ENCODE data around the gene KLHL3.

DNA sequence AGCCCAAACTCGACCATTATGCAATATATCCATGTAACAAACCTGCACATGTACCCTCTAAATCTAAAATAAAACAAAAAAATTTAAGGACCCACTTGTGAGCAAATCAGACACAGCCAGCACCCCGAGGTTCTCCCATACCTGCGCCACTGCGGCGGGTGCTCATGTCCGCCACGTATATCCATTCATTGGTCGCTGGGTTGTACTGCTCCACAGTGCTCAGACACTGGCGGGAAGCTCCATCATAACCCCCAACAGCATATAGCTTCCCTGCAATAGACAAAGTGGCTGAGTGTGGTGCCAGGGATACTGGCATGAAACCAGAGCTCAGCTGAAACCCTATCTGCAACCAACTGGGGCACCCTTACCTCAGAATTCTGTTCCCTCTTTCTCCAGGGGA lies 102.0 kb downstream of the KLHL3 start:
- TF ChIP-seq, protein P1, sequence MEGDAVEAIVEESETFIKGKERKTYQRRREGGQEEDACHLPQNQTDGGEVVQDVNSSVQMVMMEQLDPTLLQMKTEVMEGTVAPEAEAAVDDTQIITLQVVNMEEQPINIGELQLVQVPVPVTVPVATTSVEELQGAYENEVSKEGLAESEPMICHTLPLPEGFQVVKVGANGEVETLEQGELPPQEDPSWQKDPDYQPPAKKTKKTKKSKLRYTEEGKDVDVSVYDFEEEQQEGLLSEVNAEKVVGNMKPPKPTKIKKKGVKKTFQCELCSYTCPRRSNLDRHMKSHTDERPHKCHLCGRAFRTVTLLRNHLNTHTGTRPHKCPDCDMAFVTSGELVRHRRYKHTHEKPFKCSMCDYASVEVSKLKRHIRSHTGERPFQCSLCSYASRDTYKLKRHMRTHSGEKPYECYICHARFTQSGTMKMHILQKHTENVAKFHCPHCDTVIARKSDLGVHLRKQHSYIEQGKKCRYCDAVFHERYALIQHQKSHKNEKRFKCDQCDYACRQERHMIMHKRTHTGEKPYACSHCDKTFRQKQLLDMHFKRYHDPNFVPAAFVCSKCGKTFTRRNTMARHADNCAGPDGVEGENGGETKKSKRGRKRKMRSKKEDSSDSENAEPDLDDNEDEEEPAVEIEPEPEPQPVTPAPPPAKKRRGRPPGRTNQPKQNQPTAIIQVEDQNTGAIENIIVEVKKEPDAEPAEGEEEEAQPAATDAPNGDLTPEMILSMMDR (conservative IDR thresholded peaks at IDR 0.05; ENCODE audit: low read depth in 2 of 2), result no peak
- TF ChIP-seq EZH2phosphoT487 (IDR thresholded peaks at IDR 0.05; ENCODE audit: unreplicated experiment), result no peak
- no peak for TF ChIP-seq POLR2AphosphoS5 (IDR thresholded peaks at IDR 0.05; ENCODE audit: low read depth)
- TF ChIP-seq, protein P2, sequence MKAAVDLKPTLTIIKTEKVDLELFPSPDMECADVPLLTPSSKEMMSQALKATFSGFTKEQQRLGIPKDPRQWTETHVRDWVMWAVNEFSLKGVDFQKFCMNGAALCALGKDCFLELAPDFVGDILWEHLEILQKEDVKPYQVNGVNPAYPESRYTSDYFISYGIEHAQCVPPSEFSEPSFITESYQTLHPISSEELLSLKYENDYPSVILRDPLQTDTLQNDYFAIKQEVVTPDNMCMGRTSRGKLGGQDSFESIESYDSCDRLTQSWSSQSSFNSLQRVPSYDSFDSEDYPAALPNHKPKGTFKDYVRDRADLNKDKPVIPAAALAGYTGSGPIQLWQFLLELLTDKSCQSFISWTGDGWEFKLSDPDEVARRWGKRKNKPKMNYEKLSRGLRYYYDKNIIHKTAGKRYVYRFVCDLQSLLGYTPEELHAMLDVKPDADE (IDR thresholded peaks at IDR 0.05), result no peak
- no peak for TF ChIP-seq ZNF331 (CRISPR knock-in tag; IDR thresholded peaks at IDR 0.05; ENCODE audit: low read depth)
- TF ChIP-seq, protein P3, sequence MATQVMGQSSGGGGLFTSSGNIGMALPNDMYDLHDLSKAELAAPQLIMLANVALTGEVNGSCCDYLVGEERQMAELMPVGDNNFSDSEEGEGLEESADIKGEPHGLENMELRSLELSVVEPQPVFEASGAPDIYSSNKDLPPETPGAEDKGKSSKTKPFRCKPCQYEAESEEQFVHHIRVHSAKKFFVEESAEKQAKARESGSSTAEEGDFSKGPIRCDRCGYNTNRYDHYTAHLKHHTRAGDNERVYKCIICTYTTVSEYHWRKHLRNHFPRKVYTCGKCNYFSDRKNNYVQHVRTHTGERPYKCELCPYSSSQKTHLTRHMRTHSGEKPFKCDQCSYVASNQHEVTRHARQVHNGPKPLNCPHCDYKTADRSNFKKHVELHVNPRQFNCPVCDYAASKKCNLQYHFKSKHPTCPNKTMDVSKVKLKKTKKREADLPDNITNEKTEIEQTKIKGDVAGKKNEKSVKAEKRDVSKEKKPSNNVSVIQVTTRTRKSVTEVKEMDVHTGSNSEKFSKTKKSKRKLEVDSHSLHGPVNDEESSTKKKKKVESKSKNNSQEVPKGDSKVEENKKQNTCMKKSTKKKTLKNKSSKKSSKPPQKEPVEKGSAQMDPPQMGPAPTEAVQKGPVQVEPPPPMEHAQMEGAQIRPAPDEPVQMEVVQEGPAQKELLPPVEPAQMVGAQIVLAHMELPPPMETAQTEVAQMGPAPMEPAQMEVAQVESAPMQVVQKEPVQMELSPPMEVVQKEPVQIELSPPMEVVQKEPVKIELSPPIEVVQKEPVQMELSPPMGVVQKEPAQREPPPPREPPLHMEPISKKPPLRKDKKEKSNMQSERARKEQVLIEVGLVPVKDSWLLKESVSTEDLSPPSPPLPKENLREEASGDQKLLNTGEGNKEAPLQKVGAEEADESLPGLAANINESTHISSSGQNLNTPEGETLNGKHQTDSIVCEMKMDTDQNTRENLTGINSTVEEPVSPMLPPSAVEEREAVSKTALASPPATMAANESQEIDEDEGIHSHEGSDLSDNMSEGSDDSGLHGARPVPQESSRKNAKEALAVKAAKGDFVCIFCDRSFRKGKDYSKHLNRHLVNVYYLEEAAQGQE (IDR thresholded peaks at IDR 0.05; ENCODE audit: unreplicated experiment), result no peak
- no peak for TF ChIP-seq EZH2 (IDR thresholded peaks at IDR 0.05; ENCODE audit: low read depth, unreplicated experiment)
- TF ChIP-seq ZNF114 (CRISPR knock-in tag; IDR thresholded peaks at IDR 0.05), result no peak
- TF ChIP-seq NANOG (IDR thresholded peaks at IDR 0.05; ENCODE audit: borderline replicate concordance), result no peak

Measured in GM23338 (cell line).